Ishikawa (cell line): ENCODE measurements around the gene PTPRN2.

Experiments used
- CEBPB ChIP-seq: IDR thresholded peaks from 2 replicates; pipeline ENCODE4 v1.6.1; 2012
- FOXM1 ChIP-seq: IDR thresholded peaks from 2 replicates; pipeline ENCODE4 v1.6.1; 2012; ENCODE audit warnings: low read depth, borderline replicate concordance
- USF1 ChIP-seq: IDR thresholded peaks from 2 replicates; pipeline ENCODE4 v1.6.1; 2012

GRCh38 chr7:158401295-158401694 lies 186.3 kb downstream of the PTPRN2 start:
- TF ChIP-seq USF1 (no peak), CEBPB (no peak), FOXM1 (no peak)
